AG20443 (cell line): ENCODE results near the gene MYLK.

Experiments
- DNase-seq: peaks from one replicate; pipeline ENCODE4 v3.0.0; 2012; ENCODE audit warnings: low spot score, mixed read lengths

Gene MYLK

DNA sequence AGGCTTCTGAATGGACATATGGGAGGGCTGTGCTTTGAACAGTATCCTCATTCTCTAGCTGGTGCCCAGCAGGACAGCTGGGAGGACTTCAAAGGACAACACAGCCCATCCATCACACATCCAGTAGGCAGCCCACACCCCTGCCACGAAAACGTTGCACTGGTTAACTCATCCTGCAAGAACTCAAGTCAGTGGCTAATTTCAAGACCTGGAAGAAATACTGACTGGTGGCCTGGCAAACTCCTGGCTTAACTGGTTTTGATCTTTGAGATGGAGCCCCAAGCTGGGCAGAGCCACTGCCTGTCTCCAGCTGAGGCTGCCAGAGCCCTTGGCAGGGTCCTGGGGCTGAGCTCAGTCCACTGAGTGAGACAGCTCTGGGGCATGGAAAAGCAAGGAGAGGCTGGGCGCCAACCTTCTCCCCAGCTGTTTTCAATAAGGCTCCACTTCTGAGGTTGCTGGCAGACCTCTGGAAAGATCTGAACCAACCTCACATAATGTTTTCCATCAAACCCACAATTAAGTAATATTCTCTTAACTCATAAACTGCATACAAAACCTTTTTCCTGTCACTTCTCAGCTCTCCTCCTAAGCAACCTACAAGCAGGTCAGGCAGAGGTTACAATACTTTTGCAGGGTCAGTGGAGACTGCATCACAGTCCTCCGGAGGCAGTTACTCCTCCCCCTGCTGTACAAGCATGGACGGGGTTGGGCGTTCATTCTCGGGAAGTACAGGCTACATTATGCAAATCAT is 110.3 kb downstream of the MYLK start:
- DNase-seq, result peak; percentile 81

DNA sequence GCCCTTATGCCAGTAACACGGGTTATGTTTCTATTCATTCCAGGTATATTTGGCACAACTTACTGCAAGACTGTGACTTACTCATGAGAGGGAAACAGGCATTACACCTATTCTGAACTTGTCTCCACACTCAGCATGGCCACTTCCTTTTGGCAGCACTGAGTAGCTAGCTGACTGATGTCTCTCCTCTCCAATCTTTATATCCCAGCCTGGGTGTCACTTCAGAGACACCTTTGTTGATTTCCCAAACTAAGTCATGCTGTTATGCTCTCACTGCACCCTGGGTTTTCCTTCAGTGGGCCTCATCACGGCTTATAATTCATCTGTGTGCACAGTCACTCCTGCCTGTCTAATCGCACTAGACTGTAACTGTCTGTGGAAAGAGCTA is 114.8 kb downstream of the MYLK start:
- no peak for DNase-seq

- DNase-seq, result no peak
Measured at GRCh38 chr3:123768480-123769355, 115.4 kb downstream of the MYLK start.

- no peak for DNase-seq
Measured at GRCh38 chr3:123767564-123768292, 116.4 kb downstream of the MYLK start.

DNA sequence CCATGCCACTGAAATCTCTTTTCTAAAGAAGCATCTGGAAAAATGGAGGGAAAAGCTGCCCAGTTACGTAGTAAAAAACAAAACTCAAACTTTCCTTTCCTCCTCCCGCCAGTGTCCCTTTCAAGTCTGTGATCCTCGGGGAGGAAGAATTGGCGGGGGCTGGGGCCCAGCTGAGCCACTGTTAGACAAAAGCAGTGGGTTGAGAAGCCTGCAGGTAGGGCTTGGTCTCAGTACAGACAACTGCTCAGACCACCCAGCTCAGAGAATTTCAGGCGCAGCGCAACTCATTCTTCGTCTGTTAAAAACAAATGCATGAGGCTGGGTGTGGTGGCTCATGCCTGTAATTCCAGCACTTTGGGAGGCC is 117.1 kb downstream of the MYLK start:
- DNase-seq, result no peak

GRCh38 chr3:123766193-123767008 is 117.7 kb downstream of the MYLK start:
- no peak for DNase-seq

DNA sequence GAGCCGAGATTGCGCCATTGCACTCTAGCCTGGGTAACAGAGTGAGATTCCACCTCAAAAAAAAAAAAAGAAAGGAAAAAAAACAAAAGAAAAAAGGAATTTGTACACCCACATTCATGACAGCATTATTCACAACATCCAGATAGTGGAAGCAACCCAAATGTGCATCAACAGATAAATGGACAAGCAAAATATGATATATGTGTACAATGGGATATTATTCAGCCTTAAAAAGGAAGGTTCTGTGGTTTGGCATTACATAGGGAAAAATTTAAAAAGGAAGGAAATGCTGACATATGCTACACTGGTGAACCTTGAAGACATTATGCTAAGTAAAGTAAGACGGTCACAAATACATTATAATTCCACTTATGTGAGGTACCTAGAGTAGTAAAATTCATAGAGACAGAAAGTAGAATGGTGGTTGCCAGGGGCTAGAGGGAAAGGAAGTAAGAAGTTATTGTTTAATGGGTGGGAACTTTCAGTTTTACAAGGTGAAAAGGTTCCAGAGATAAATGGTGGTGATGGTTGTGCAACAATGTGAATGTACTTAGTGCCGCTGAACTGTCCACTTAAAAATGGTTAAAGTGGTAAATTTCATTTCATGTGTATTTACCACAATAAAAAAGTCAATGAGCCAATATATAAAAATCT is 118.5 kb downstream of the MYLK start:
- DNase-seq, result no peak

GRCh38 chr3:123764647-123765046 is 119.5 kb downstream of the MYLK start:
- no peak for DNase-seq

GRCh38 chr3:123762805-123763204 is 121.3 kb downstream of the MYLK start:
- DNase-seq, result no peak

GRCh38 chr3:123760817-123761216 is 123.3 kb downstream of the MYLK start:
- no peak for DNase-seq

DNA sequence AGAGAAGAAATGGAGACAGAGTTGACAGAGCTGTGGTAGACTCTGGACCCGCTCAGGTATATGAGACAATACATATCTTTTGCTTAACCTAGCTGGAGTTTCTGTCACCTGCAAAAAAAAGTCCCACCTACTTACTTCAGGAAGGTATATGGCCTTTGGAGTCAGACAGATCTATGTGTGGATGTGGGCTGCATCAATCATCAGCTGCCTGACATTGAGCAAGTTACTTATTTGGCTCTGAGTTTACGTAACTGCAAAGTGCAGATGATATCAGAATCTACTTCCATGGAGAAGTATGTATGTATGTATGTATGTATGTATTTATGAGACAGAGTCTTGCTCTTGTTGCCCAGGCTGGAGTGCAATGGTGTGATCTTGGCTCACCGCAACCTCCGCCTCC is 124.3 kb downstream of the MYLK start:
- DNase-seq, result no peak

- DNase-seq, result peak; percentile 49
Measured at GRCh38 chr3:123759311-123759710, 124.8 kb downstream of the MYLK start.

- peak; percentile 65 for DNase-seq
Measured at GRCh38 chr3:123758081-123758564, 126.0 kb downstream of the MYLK start.

DNA sequence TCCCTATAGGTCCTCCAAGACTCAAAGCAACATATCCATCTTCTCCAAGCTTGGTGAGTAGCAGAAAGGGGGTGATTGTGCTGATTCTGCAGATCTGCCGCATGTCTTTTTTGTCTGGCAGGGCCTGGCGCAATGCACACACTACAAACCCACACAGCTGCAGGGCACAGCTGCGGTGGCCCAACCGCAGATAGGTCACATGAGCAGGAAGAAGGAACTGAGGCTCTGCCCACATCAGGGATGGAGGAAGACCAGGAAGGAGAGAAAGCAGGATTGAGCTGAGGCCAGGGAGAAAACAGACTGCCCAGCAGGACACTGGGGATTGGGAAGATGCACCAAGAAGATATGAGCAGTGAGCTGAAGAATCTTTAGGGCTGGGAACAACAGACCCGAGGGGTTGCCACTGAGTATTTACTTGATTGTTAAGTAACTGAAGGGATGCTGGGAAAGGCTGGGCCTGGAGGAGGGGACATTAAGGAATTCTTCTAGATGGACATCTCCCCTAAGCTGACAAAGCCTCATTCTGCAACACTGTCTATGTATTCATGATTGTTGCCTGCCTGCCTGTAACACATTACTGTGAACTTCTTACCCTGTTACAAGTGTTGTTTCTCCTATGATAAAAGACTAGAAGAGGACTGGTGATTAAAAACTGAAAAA is 126.7 kb downstream of the MYLK start:
- no peak for DNase-seq

- DNase-seq, result no peak
Measured at GRCh38 chr3:123755501-123755900, 128.6 kb downstream of the MYLK start.

- no peak for DNase-seq
Measured at GRCh38 chr3:123755085-123755484, 129.0 kb downstream of the MYLK start.

DNA sequence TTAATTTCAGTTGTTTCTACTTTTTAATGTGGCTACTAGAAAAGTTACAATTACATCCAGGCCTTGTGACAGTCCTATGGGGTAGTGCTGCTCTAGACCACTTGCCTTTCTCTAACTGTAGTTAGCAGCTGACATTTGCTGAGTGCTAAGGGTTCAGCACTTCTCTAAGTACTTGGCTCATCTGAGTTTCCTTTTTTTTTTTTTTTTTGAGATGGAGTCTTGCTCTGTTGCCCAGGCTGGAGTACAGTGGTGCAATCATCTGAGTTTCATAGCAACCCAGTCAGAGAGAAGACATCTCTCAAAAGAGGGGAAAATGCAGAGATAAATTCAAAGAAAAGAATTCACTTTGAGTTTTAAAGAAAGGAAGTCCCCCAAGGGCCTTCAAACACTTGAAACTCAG is 130.8 kb downstream of the MYLK start:
- no peak for DNase-seq

DNA sequence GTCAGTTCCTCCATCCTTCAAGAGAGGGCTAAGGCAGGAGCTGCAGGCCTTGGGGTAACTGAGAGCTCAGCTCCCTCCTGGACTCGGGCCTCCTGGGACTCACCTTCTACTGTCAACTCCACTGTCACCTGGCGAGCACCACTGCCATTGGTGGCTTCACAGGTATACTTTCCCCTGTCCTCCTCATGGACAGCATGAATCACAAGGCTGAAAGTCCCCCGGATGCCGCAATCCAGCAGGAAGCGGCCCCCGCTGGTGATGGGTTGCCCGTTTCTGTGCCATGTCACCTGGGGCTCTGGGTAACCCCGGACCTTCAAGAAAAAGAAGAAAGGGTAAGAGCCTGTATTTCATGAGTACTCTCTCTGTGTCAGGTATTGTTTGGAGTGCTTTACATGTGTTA is 131.9 kb downstream of the MYLK start:
- DNase-seq, result no peak

GRCh38 chr3:123751433-123751832 is 132.7 kb downstream of the MYLK start:
- DNase-seq, result peak; percentile 43

DNA sequence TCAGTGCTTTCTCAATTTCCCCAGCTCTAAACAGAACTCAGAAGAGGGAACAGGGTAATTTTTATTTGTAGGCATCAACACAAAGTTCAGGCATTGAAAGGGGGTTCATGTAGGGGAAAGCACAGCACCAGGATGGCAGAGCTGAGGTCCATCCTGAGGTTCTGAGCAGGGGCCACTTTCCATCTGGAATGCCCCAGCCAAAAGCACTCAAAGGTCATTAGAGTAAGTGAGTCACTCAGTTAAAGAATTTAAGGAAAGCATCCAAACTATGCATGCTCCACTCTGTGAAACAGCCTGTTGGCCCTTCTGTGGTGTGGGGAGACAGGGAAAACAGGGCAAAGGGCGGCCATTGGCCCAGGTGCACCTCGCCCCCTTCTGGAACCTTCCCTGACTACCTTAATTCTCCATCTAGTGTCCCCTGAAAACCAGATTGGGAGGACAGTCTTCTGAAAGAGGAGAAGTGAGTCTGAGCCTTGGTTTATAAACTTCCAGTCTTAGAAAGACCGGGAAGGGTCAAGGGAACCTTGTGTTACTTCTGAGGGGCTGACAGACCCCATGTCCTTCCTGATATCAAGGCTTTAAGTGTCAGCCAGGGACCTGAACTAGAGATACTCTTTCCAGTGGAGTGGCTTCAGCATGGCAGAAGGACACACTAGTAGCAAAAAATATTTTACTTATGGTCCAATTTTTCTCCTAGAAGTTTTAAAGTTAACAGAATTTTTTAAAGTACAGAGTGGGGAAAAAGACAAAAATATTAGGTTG is 133.3 kb downstream of the MYLK start:
- DNase-seq, result peak; percentile 83
